Ascending aorta (tissue), 2 donors: Measurements from ENCODE around the gene DIDO1. TPM values are rescaled to one million over a fixed set of nuclear protein-coding genes. Genes with fewer than 3 reads are reported as not detected.

Source experiments
- DNase-seq, 2 donors: peaks; one replicate each; pipeline ENCODE4 v3.0.0-alpha.2; 2019; ENCODE audit warnings: low spot score in 2 of 2
- H3K27ac ChIP-seq, 2 donors: fragments of 200-600 bp; sonication (generic); one replicate each; pipeline ENCODE4 v1.5.1; 2016 to 2017; ENCODE audit warnings: mild to moderate bottlenecking in 1 of 2
- H3K27me3 ChIP-seq: fragments of 200-600 bp; sonication (generic); one replicate; pipeline ENCODE4 v1.5.1; 2017
- H3K36me3 ChIP-seq, 2 donors: fragments of 200-600 bp; sonication (generic); one replicate each; pipeline ENCODE4 v1.5.1; 2016
- H3K4me1 ChIP-seq, 2 donors: fragments of 200-600 bp; sonication (generic); one replicate each; pipeline ENCODE4 v1.5.1; 2016 to 2017; ENCODE audit warnings: mild to moderate bottlenecking in 1 of 2
- H3K4me3 ChIP-seq, 2 donors: fragments of 200-600 bp; sonication (generic); one replicate each; pipeline ENCODE4 v1.5.1; 2016 to 2017; ENCODE audit warnings: mild to moderate bottlenecking in 1 of 2
- H3K9me3 ChIP-seq, 2 donors: fragments of 200-600 bp; sonication (generic); one replicate each; pipeline ENCODE4 v1.5.1; 2016
- CTCF ChIP-seq, 3 experiments: fragments of 200-600 bp in 2 of 3; fragments of 450-650 bp in 1 of 3; sonication (generic) in 2 of 3; IDR thresholded peaks; one replicate each; pipeline ENCODE4 v1.5.1; 2016 to 2019; ENCODE audit warnings: antibody characterized with exemption in 3 of 3, mild to moderate bottlenecking in 1 of 3, moderate library complexity in 1 of 3
- intact Hi-C: fragments of 100-400 bp; cut with DNase I; formaldehyde crosslinking; loops from one replicate; pipeline ENCODE4 v1.15.1; 2023
- total RNA-seq: library from RNA; depleted of rRNA; stranded (reverse); fragments of >200 nt; gene quantifications from one replicate; pipeline ENCODE4 v1.1.0, GENCODE V29; 2016

The DIDO1 gene
- total RNA-seq, 1 donor from 2014 or later, result 42.4 TPM

- no peak for TF ChIP-seq CTCF (IDR thresholded peaks at IDR 0.05)
- Histone ChIP-seq H3K4me3 (no peak overlapping the region), H3K9me3 (no peaks in the 10 kb centered on the region), H3K27me3 (no peaks in the 10 kb centered on the region), H3K36me3 (peaks cover 37 to 55% of the 10 kb centered on the region in 2 donors), H3K27ac (no peak overlapping the region), H3K4me1 (peaks cover 8 to 11% of the 10 kb centered on the region in 2 donors)
- DNase-seq, result no peak
- intact Hi-C loops, result no loop called here
These were observed 23.0 kb upstream of the DIDO1 start for GRCh38 chr20:62949153-62949821.

- Histone ChIP-seq H3K9me3 (no peaks in the 10 kb centered on the region), H3K4me1 (peaks cover 0 to 2% of the 10 kb centered on the region in 2 donors), H3K36me3 (peaks cover 50 to 71% of the 10 kb centered on the region in 2 donors), H3K4me3 (no peak overlapping the region), H3K27me3 (no peaks in the 10 kb centered on the region), H3K27ac (no peak overlapping the region)
- no peak for TF ChIP-seq CTCF (IDR thresholded peaks at IDR 0.05)
- DNase-seq, result no peak
- intact Hi-C loops, result no loop called here
These were observed 21.4 kb upstream of the DIDO1 start for GRCh38 chr20:62947532-62948300.

GRCh38 chr20:62946918-62947317 is 20.6 kb upstream of the DIDO1 start:
- intact Hi-C loops, result no loop called here
- Histone ChIP-seq H3K27me3 (no peaks in the 10 kb centered on the region), H3K4me1 (no peaks in the 10 kb centered on the region), H3K4me3 (no peak overlapping the region), H3K9me3 (no peaks in the 10 kb centered on the region), H3K36me3 (peaks cover 57 to 74% of the 10 kb centered on the region in 2 donors), H3K27ac (no peak overlapping the region)
- no peak for TF ChIP-seq CTCF (IDR thresholded peaks at IDR 0.05)
- DNase-seq, result no peak

GRCh38 chr20:62945771-62946339 is 19.6 kb upstream of the DIDO1 start:
- H3K27me3 ChIP-seq, result no peaks in the 10 kb centered on the region
- no peaks in the 10 kb centered on the region for H3K9me3 ChIP-seq
- intact Hi-C loops, result no loop called here
- DNase-seq, result no peak
- H3K4me1 ChIP-seq, result no peaks in the 10 kb centered on the region
- H3K27ac ChIP-seq, result no peak overlapping the region
- no peak for TF ChIP-seq CTCF (IDR thresholded peaks at IDR 0.05)
- no peak overlapping the region for H3K4me3 ChIP-seq
- peaks cover 57 to 77% of the 10 kb centered on the region in 2 donors for H3K36me3 ChIP-seq

GRCh38 chr20:62944746-62945145 is 18.4 kb upstream of the DIDO1 start:
- Histone ChIP-seq H3K4me1 (peaks cover 0 to 2% of the 10 kb centered on the region in 2 donors), H3K36me3 (peaks cover 57 to 66% of the 10 kb centered on the region in 2 donors), H3K9me3 (no peaks in the 10 kb centered on the region), H3K27me3 (no peaks in the 10 kb centered on the region), H3K27ac (no peak overlapping the region), H3K4me3 (no peak overlapping the region)
- intact Hi-C loops, result no loop called here
- no peak for DNase-seq
- no peak for TF ChIP-seq CTCF (IDR thresholded peaks at IDR 0.05)
